Measurements from ENCODE around the gene ZBED1.

The ZBED1 gene

GRCh38 chrX:2451501-2452316, 49.1 kb downstream of the ZBED1 start:
- no peak for DNase-seq

- DNase-seq = no peak
These were observed 50.1 kb downstream of the ZBED1 start for GRCh38 chrX:2450681-2451080.

GRCh38 chrX:2449135-2449886, 51.5 kb downstream of the ZBED1 start:
- DNase-seq = no peak

- no peak for DNase-seq
These were observed 53.3 kb downstream of the ZBED1 start for GRCh38 chrX:2447484-2447883.

GRCh38 chrX:2446815-2447214, 54.0 kb downstream of the ZBED1 start:
- no peak for DNase-seq

GRCh38 chrX:2445662-2446623, 54.8 kb downstream of the ZBED1 start:
- no peak for DNase-seq

GRCh38 chrX:2442694-2443093, 58.1 kb downstream of the ZBED1 start:
- DNase-seq = no peak

GRCh38 chrX:2441466-2441865, 59.3 kb downstream of the ZBED1 start:
- DNase-seq = no peak

GRCh38 chrX:2439613-2440012, 61.2 kb downstream of the ZBED1 start:
- no peak for DNase-seq
